Fibroblast of skin of left quadriceps (primary cell): Measurements from ENCODE around the gene HBP1.
"Not testable (repeated sequence)": the region's sequence is repeated elsewhere in the genome, so short reads cannot be mapped to it uniquely, and the experiment has no call there.

Experiments
- DNase-seq, 2 experiments: peaks; one replicate each; pipeline ENCODE4 v3.0.0-alpha.2; 2013; ENCODE audit warnings: low read depth in 2 of 2

HBP1 gene

GRCh38 chr7:107224374-107225223, 55.8 kb downstream of the HBP1 start:
- no peak for DNase-seq

DNA sequence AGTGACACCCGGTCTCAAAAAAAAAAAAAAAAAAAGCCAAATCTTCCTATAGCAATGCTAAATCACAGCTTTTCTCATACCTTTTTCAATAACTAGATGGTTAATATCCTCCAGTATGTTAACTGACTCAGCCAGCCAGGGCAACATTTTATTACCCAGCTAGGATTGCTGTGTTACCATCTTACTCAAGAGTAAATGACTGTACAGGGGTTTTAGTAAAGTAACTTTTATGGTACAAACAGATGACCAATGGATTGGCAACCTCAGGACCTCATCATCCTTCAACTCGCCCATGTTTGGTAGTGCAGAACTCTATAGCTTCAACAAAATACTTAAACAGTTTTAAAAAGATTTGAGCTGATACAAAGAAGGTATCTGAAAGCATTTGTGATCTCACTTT, 59.5 kb downstream of the HBP1 start:
- no peak for DNase-seq

GRCh38 chr7:107230334-107230733, 61.5 kb downstream of the HBP1 start:
- DNase-seq = no peak

DNA sequence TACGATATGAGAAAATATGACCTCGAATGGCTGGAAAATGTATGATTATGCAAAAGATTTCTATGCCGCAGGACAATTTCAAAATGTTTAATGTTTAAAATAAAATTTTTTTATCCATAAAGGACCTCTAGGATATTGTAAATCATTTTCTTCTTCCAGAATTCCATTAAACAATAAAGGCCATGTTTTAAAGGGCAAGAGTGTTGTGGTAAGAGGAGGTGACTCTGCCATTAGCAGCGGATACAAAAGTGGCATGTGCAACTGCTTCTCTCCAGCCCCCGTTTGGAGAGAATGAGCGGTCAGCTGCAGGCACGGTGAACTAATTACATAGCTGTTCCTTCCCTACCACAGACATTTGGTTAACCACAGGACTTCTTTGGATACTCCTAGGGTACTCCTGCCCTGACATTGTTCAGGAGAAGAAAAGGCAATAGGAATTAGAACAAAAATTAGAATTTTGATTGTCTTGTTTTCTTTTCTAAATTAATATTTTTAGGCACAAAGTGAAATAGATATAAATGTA, 63.8 kb downstream of the HBP1 start:
- peak in 1 of 2 experiments; percentile 15 for DNase-seq

- DNase-seq = no peak
These were observed 64.4 kb downstream of the HBP1 start for GRCh38 chr7:107233174-107233573.

- DNase-seq = no peak
These were observed 65.2 kb downstream of the HBP1 start for GRCh38 chr7:107233981-107234380.

- DNase-seq = no peak
These were observed 65.6 kb downstream of the HBP1 start for GRCh38 chr7:107234436-107234835.

DNA sequence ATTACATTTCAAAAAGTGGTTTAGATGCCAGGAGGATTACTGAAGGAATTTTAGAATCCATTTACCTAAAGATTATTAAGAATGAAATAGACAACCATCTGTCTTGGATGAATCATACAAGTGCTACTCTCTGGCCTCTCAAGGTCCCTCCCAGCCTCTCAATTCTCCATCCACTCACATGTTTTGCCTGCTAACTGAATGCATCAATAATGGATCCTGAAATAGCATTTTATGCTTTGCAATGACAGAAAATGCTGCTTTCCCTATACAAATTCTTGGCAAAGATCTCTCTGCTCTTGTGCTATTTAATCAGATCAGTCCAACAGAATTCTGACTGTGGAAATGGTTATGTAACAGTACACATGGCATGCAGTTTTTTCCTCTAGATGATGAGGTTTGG, 68.1 kb downstream of the HBP1 start:
- no peak for DNase-seq

GRCh38 chr7:107237451-107237850, 68.6 kb downstream of the HBP1 start:
- no peak for DNase-seq

GRCh38 chr7:107242267-107242666, 73.5 kb downstream of the HBP1 start:
- no peak for DNase-seq

DNA sequence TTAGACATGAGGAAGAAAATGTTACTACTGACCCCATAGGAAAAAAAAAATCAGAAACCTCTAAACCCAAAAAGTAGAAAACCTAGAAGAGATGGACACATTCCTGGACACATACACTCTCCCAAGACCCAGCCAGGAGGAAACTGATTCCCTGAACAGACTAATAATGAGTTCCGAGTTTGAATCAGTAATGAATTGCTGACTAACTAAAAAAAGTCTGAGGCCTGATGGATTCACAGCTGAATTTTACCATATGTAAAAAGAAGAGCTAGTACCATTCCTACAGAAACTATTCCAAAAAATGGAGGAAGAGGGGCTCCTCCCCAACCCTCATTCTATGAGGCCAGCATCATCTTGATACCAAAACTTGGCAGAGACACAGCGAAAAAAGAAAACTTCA, 75.8 kb downstream of the HBP1 start:
- no peak for DNase-seq

- not testable (repeated sequence) for DNase-seq
These were observed 78.0 kb downstream of the HBP1 start for GRCh38 chr7:107246836-107247235.

DNA sequence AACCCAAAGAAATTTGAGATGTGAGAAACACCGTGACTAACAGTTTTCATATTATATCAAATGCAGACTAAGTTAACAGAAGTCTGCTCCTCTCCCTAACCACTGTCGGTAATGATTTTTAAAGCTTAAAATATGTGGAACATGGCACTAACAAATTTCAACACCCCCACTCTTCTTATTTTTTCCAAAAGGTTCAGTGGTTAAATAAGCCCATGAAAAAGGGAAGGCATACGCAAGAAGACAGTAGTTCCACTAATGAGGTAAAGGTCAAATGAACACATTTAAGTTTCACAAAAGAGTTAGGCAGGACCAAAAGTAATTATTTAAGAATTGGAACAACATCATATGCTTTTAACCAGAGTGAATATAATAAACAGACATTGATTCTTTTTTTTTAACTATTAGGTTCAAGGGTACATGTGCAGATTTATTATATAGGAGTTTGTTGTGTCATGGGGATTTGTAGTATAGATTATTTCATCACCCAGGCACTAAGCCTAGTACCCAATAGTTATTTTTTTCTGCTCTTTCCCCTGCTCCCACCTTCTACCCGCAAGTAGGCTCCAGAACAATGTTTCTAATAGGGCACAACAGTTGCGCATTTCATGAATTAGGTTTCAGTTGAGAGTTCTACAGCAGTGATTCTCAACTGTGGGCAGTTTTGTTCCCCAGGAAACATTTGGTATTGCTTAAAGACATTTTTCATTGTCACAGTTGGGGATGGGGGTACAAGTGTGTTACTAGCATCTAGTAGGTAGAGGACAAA, 79.9 kb downstream of the HBP1 start:
- DNase-seq = no peak

GRCh38 chr7:107251963-107252362, 83.2 kb downstream of the HBP1 start:
- DNase-seq = no peak
